DND-41 (cell line): ENCODE data around the gene ZSWIM6.

ENCODE experiments used
- EZH2 ChIP-seq: IDR thresholded peaks from 3 replicates; pipeline ENCODE4 v1.6.1; 2012; ENCODE audit warnings: borderline replicate concordance, low read depth, mild to moderate bottlenecking, moderate library complexity, low read length, inconsistent platforms; ENCODE audit not compliant: severe bottlenecking
- TF ChIP-seq, protein P1 (sequence below): IDR thresholded peaks from 2 replicates; pipeline ENCODE4 v1.5.1; 2012; ENCODE audit warnings: borderline replicate concordance, low read length, moderate library complexity, mild to moderate bottlenecking; ENCODE audit not compliant: poor library complexity, severe bottlenecking; ENCODE audit errors: extremely low read depth

DNA sequence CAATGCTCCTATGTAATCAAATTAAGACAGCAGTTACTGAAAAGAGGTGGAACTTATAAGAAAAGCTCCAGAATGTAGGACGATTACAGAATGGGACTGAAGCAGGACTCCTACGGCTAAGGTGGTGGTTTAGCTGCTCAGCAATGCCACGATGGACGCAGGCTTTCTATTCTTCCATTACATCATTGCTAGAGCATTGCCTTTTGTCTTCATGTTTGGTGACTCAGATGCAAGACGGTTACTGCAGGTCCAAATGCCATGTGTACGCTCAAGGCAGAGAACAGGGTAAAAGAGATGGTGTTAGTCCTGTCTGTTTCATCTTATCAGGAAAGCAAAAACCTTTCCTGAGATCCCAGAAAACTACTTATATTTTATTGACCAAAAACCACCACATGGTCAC is 255.1 kb downstream of the ZSWIM6 start:
- TF ChIP-seq, protein P1, sequence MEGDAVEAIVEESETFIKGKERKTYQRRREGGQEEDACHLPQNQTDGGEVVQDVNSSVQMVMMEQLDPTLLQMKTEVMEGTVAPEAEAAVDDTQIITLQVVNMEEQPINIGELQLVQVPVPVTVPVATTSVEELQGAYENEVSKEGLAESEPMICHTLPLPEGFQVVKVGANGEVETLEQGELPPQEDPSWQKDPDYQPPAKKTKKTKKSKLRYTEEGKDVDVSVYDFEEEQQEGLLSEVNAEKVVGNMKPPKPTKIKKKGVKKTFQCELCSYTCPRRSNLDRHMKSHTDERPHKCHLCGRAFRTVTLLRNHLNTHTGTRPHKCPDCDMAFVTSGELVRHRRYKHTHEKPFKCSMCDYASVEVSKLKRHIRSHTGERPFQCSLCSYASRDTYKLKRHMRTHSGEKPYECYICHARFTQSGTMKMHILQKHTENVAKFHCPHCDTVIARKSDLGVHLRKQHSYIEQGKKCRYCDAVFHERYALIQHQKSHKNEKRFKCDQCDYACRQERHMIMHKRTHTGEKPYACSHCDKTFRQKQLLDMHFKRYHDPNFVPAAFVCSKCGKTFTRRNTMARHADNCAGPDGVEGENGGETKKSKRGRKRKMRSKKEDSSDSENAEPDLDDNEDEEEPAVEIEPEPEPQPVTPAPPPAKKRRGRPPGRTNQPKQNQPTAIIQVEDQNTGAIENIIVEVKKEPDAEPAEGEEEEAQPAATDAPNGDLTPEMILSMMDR = no peak
- no peak for TF ChIP-seq EZH2
